Activated CD4-positive, alpha-beta T cell treated with anti-CD3 and anti-CD28 coated beads, Interleukin-2, amount 10 ng/mL, durations not matched to agents 7 days and 5 days (primary cell): ENCODE data around the gene PCDH9. TPM values are rescaled to one million over a fixed set of nuclear protein-coding genes. Genes with fewer than 3 reads are reported as not detected.

Experiments used
- CTCF ChIA-PET: fragments of 350-600 bp; sonication (Branson Sonifier 250); formaldehyde crosslinking; loops from one replicate; lab custom pipeline; 2021; ENCODE audit warnings: antibody characterized with exemption; lab: Charles Lee
- POLR2A ChIA-PET: fragments of 350-600 bp; sonication (Branson Sonifier 250); formaldehyde crosslinking; loops from one replicate; lab custom pipeline; 2021; ENCODE audit warnings: antibody characterized with exemption; lab: Charles Lee
- DNase-seq: peaks from one replicate; pipeline ENCODE4 v3.0.0-alpha.2; 2020
- H3K27ac Mint-ChIP-seq: one replicate; pipeline ENCODE4 v1.8.0; 2021; ENCODE audit warnings: mild to moderate bottlenecking, moderate library complexity, mixed read lengths
- H3K27me3 Mint-ChIP-seq: one replicate; pipeline ENCODE4 v1.8.0; 2021; ENCODE audit warnings: mixed read lengths
- H3K36me3 Mint-ChIP-seq: one replicate; pipeline ENCODE4 v1.8.0; 2021; ENCODE audit warnings: low read depth, mixed read lengths
- H3K4me1 Mint-ChIP-seq: one replicate; pipeline ENCODE4 v1.8.0; 2021; ENCODE audit warnings: mixed read lengths
- H3K4me3 Mint-ChIP-seq: one replicate; pipeline ENCODE4 v1.8.0; 2021; ENCODE audit warnings: mild to moderate bottlenecking, moderate library complexity, mixed read lengths
- H3K9me3 Mint-ChIP-seq: one replicate; pipeline ENCODE4 v1.8.0; 2021; ENCODE audit warnings: mixed read lengths
- total RNA-seq, 2 experiments: library from RNA; stranded (reverse); gene quantifications; one replicate each; pipeline ENCODE4 v1.2.3, GENCODE V29; 2021

PCDH9 gene
- total RNA-seq, 2 experiments from 2014 or later, result 0.25 to 0.30 TPM

DNA sequence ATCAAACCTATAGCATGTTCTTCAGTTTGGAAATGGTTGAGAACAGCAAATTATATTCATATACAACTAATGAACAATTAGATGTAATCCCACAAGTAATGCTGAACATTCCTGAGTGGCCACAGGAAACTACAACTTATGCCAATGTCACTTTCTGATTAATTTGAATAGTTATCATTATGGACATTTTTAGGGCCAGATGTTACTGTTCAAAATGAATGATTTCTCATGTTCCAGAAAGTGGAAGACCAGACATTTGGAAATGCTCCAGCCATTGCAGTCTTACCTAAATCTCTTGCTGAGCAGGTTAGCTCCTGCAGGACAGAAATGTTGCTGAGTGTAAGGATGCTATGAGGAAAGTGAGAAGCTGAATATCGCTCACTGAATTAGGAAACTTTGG, 819.8 kb downstream of the PCDH9 start:
- Mint-ChIP-seq H3K4me1 (no peaks in the 10 kb centered on the region), H3K27ac (no peak overlapping the region), H3K27me3 (no peaks in the 10 kb centered on the region), H3K9me3 (no peaks in the 10 kb centered on the region), H3K36me3 (no peaks in the 10 kb centered on the region), H3K4me3 (no peak overlapping the region)
- POLR2A ChIA-PET, result no interaction called here
- DNase-seq, result no peak
- CTCF ChIA-PET, result no interaction called here

DNA sequence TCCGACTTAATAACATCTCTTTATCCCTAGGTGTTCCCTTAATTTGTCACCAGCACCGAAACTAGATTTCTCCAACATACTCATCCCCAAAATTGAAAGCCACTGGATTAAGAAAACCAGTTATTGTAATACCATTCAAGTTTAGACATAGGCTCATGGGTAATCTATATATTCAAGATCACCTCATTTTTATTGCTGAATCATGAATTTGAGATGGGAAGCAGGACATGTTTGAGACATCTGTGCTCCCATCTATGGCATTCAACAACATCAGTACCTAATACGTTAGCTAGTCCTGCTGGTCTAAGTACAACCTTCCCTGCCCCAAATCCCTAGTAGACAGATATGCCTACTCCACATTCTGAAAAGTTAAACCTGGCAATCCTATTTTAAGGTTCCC, 820.6 kb downstream of the PCDH9 start:
- Mint-ChIP-seq H3K27me3 (no peaks in the 10 kb centered on the region), H3K4me1 (no peaks in the 10 kb centered on the region), H3K27ac (no peak overlapping the region), H3K36me3 (no peaks in the 10 kb centered on the region), H3K9me3 (no peaks in the 10 kb centered on the region), H3K4me3 (no peak overlapping the region)
- CTCF ChIA-PET, result no interaction called here
- DNase-seq, result no peak
- POLR2A ChIA-PET, result no interaction called here

DNA sequence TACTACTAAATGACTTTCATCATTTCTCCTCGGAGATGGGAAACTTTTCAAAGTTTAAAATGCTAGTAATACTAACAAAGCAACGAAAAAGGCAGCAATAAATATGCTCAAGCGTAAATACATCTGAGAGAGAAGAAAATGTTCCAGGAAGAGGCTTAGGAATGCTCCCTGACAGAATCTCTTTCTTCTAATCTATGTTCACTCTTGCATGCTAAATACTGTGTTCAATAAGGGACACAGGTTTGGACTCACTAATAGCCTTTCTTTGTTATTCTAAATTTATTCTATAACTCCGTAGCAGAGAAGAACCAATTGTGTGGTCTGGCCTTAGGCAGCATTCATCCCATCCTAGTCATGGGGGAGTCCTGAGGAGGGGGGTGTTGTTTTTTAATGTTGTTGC, 823.0 kb downstream of the PCDH9 start:
- Mint-ChIP-seq H3K9me3 (no peaks in the 10 kb centered on the region), H3K27ac (no peak overlapping the region), H3K4me3 (no peak overlapping the region), H3K4me1 (no peaks in the 10 kb centered on the region), H3K27me3 (no peaks in the 10 kb centered on the region), H3K36me3 (no peaks in the 10 kb centered on the region)
- DNase-seq, result no peak
- CTCF ChIA-PET, result no interaction called here
- POLR2A ChIA-PET, result no interaction called here

DNA sequence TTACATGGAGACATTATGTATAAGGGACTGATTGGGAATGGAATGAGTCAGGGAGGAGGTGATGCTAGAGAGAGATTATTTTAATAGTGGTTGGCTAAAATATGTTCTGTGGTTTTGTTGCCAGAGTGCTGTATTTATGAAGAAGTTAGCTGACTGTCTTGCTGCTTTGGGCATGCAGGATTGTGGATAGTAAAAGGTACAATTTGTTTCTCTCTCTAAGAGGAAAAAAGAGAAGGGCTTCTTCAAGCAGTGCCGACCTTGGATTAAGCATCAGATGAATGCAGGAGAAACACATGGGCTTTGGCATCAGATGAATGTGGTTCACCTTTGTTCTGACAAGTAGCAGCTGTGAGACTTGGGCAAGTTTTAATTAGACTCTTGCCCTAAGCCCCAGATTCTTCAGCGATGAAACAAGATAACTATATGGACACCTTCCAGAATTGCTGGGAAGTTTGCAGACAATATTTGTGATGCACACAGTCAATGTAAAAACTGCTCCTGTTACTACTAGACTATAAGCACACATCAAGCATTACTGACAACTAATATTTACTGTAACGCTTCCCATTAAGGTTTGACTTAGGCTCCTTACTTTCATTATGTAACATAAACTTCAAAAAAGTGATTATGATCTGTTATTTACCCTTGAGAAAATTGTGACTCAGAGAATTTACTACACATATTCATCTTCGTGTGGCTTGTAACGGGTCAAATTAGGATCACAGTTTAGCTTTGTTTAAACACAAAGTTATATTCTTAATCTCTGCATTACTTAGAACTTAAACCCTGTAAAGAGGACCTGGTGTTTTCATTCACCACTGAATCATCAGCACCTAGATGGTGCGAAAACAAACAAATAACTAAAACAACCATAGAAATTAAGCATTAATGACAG, 824.0 kb downstream of the PCDH9 start:
- CTCF ChIA-PET, result no interaction called here
- DNase-seq, result no peak
- POLR2A ChIA-PET, result no interaction called here
- Mint-ChIP-seq H3K4me1 (no peaks in the 10 kb centered on the region), H3K9me3 (no peaks in the 10 kb centered on the region), H3K27me3 (no peaks in the 10 kb centered on the region), H3K4me3 (no peak overlapping the region), H3K36me3 (no peaks in the 10 kb centered on the region), H3K27ac (no peak overlapping the region)

DNA sequence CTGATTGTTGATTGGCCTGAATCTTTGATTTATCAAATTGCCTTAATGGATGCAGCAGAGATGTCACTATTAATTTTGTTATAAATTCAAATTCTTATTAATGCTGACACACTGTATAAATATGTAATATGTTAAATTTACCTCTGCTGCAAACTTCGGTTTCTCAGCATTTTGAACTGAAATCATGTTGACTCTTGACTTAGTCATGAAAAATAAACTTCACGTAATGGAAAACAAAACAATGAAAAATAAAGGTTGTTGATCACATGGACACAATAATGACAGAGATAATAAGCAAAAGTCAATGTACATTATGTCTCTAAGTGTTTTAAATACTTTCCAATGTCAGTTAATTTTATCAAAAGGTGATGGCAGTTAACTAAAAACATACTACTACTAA, 827.6 kb downstream of the PCDH9 start:
- ChIA-PET POLR2A (no interaction called here), CTCF (no interaction called here)
- no peak for DNase-seq
- H3K4me3 Mint-ChIP-seq, result no peak overlapping the region
- H3K36me3 Mint-ChIP-seq, result no peaks in the 10 kb centered on the region
- no peaks in the 10 kb centered on the region for H3K9me3 Mint-ChIP-seq
- no peak overlapping the region for H3K27ac Mint-ChIP-seq
- H3K4me1 Mint-ChIP-seq, result no peaks in the 10 kb centered on the region
- no peaks in the 10 kb centered on the region for H3K27me3 Mint-ChIP-seq

DNA sequence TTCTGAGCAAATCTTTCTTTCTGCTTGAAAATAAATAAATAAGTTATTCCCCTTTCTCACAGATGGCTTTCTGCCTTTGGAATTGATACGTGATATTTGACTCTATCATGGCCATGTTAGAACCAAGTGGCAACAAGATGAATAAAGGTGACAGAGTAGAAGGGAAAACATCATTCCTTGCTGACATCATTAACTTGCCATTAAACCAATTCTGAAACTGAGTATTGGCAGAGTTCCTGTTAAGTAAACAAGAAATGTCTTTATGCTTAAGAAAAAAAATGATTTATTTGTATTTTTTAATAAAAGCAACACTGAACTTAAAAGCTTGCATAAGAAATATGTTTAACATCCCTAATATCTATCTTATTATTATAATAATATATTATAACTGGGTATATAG, 828.1 kb downstream of the PCDH9 start:
- H3K4me1 Mint-ChIP-seq, result no peaks in the 10 kb centered on the region
- no peaks in the 10 kb centered on the region for H3K9me3 Mint-ChIP-seq
- no peaks in the 10 kb centered on the region for H3K36me3 Mint-ChIP-seq
- no peak for DNase-seq
- no peak overlapping the region for H3K4me3 Mint-ChIP-seq
- no peaks in the 10 kb centered on the region for H3K27me3 Mint-ChIP-seq
- no peak overlapping the region for H3K27ac Mint-ChIP-seq
- ChIA-PET CTCF (no interaction called here), POLR2A (no interaction called here)

DNA sequence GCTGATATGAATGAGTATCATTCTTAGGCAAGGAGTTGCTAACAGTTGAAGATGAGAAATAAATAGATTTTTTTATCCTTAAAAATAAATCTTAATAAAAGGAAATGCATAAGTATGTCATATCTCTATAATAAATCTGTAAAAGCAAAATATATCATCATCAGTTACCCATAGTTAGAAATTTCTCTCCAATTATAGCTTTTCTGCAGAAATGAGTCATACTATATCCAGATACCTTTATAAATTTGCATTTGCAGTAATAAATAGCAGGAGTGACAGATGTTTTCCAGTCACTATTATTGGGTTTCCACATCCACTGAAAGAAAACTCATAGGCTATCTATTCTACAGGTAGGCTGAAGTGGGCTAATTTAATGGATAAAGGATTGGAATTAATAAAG, 829.8 kb downstream of the PCDH9 start:
- DNase-seq, result no peak
- ChIA-PET CTCF (no interaction called here), POLR2A (no interaction called here)
- Mint-ChIP-seq H3K4me1 (no peaks in the 10 kb centered on the region), H3K36me3 (no peaks in the 10 kb centered on the region), H3K27ac (no peak overlapping the region), H3K27me3 (no peaks in the 10 kb centered on the region), H3K9me3 (no peaks in the 10 kb centered on the region), H3K4me3 (no peak overlapping the region)

DNA sequence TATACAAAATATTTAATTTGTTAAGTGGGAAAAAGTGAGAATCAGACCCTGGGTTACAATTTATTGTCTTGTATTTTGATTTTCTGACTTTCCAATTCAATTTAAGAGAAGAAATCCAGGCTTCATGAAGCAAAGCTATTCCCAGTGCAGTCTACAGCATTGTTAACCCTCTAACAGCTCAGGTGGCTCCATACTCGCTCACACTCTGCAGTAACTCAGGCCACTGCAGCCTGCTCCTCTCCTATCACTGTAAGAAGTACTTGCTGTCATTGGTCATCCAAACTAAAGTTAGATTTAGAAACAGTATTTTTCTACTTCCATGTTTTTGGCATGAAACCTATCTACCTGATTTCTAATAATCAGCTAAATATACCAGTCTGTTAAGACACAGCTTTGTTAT, 830.3 kb downstream of the PCDH9 start:
- Mint-ChIP-seq H3K27ac (no peak overlapping the region), H3K36me3 (no peaks in the 10 kb centered on the region), H3K4me3 (no peak overlapping the region), H3K4me1 (no peaks in the 10 kb centered on the region), H3K27me3 (no peaks in the 10 kb centered on the region), H3K9me3 (no peaks in the 10 kb centered on the region)
- CTCF ChIA-PET, result no interaction called here
- no peak for DNase-seq
- POLR2A ChIA-PET, result no interaction called here

DNA sequence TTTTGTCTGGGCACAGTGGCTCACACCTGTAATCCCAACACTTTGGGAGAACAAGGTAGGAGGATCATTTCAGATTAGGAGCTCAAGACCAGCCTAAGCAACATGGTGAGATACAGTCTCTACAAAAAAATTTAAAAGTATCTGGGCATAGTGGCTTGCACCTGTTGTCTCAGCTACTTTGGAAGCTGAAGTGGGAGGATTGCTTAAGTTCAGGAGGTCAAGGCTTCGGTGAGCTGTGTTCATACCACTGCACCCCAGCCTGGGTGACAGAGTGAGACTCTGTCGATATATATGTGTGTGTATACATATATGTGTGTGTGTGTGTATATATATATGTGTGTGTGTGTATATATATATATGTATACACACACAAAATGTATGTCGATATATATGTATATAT, 833.0 kb downstream of the PCDH9 start:
- CTCF ChIA-PET, result no interaction called here
- no peak overlapping the region for H3K27ac Mint-ChIP-seq
- no peaks in the 10 kb centered on the region for H3K4me1 Mint-ChIP-seq
- H3K27me3 Mint-ChIP-seq, result no peaks in the 10 kb centered on the region
- H3K4me3 Mint-ChIP-seq, result no peak overlapping the region
- no peak for DNase-seq
- no peaks in the 10 kb centered on the region for H3K9me3 Mint-ChIP-seq
- POLR2A ChIA-PET, result no interaction called here
- no peaks in the 10 kb centered on the region for H3K36me3 Mint-ChIP-seq

DNA sequence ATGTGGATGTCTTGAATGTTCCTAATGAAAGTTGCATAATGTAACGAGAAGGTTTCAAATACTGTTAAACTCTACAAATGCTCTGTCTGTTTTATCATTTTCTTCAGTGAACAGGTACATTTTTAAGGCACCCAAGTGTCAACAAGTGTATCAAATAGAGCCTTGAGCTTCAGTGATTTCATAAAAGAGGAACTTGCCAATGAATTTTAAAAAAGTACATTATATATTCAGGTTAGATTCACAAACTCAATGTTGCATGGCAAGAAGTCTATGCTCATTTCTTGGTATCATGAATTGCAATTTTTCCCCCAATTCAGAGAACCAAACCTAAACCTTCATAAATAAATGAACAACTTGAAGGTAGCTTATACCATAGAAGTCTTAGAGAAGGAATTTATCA, 838.8 kb downstream of the PCDH9 start:
- Mint-ChIP-seq H3K4me3 (no peak overlapping the region), H3K9me3 (no peaks in the 10 kb centered on the region), H3K36me3 (no peaks in the 10 kb centered on the region), H3K27me3 (no peaks in the 10 kb centered on the region), H3K4me1 (no peaks in the 10 kb centered on the region), H3K27ac (no peak overlapping the region)
- CTCF ChIA-PET, result no interaction called here
- DNase-seq, result no peak
- POLR2A ChIA-PET, result no interaction called here

DNA sequence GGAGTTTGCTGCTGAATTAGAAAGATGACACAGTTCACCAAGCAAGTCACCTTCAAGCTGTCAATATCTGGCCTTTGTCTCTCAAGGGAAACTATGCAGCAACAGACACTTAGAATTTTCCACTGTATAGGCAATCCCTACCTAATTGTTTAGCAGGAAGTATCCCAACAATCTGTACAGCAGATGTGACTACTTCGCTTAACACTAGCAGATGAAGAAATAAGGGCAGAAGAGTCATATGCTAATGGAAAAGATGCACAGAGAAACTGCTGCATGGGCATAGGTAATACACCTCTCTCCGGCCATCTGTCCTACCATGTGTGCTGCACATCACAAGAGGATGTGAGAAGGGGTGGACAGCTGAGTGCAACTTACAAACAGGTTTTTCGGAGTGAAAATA, 851.2 kb downstream of the PCDH9 start:
- Mint-ChIP-seq H3K9me3 (no peaks in the 10 kb centered on the region), H3K4me1 (no peaks in the 10 kb centered on the region), H3K36me3 (no peaks in the 10 kb centered on the region), H3K4me3 (no peak overlapping the region), H3K27ac (no peak overlapping the region), H3K27me3 (no peaks in the 10 kb centered on the region)
- ChIA-PET CTCF (no interaction called here), POLR2A (no interaction called here)
- DNase-seq, result no peak

DNA sequence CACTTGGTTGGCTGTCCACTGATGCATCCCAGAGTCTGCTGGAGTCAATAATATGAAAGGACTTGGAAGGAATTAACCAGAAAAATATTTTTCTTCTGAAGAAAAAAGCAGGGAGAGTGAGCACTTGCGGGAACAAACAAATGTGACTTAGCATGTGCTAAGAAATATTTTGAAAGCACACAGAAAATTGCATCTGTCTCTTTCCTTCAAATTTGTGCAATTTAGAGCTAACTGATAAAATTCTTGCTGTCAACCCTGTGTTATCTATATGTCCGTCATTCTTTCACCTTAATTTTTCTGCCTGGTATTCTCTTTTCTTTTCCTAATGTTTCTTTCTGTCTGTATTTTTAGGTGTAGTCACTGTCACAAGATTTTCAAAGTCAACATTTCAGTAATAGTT, 852.6 kb downstream of the PCDH9 start:
- no peak overlapping the region for H3K27ac Mint-ChIP-seq
- no peaks in the 10 kb centered on the region for H3K36me3 Mint-ChIP-seq
- no peaks in the 10 kb centered on the region for H3K9me3 Mint-ChIP-seq
- H3K27me3 Mint-ChIP-seq, result no peaks in the 10 kb centered on the region
- DNase-seq, result no peak
- no peaks in the 10 kb centered on the region for H3K4me1 Mint-ChIP-seq
- CTCF ChIA-PET, result no interaction called here
- POLR2A ChIA-PET, result no interaction called here
- H3K4me3 Mint-ChIP-seq, result no peak overlapping the region

DNA sequence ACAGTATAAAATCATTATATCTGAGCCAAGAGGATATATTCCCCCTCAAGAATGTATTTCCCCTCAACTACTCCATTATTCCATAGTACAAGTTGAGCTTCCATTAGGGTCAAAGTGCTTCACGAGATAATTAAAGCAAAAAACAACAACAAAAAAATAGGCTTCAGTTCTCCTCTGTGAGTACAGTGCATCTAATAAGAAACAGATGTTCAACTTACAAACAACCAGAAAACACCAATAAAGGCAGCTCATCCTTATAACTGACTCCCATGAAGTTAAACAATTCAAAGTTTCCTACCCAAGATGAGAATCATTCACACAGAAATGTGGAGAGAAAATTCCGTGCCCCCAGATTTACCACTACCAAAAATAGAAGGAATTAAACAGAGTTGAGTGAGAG, 854.4 kb downstream of the PCDH9 start:
- no peaks in the 10 kb centered on the region for H3K9me3 Mint-ChIP-seq
- DNase-seq, result no peak

DNA sequence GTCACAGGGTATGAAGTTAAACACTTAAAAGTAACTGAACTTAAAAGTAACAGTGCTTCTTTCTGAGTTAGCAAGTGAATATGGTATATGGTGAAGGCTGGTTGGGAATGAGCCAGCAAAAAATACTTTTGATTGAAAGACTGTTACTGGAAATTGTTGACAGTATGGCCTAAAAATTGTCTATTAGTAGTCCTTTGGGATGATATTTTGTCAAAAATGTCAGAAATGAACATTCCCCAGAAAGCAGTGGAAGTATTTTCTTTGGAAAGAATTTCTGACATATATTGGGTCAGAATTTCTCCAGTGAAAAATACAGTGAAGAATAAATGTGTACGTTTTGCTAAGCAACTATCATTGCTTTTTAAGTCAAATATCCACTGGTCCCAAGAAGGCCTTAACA, 860.5 kb downstream of the PCDH9 start:
- Mint-ChIP-seq H3K27me3 (no peaks in the 10 kb centered on the region), H3K36me3 (no peaks in the 10 kb centered on the region), H3K4me3 (no peak overlapping the region), H3K4me1 (no peaks in the 10 kb centered on the region), H3K9me3 (no peaks in the 10 kb centered on the region), H3K27ac (no peak overlapping the region)
- ChIA-PET POLR2A (no interaction called here), CTCF (no interaction called here)
- no peak for DNase-seq

More for the DNA sequence above, 854.4 kb downstream of the PCDH9 start:
- no peaks in the 10 kb centered on the region for H3K36me3 Mint-ChIP-seq
- no peak overlapping the region for H3K4me3 Mint-ChIP-seq
- ChIA-PET CTCF (no interaction called here), POLR2A (no interaction called here)
- H3K4me1 Mint-ChIP-seq, result no peaks in the 10 kb centered on the region
- no peak overlapping the region for H3K27ac Mint-ChIP-seq
- H3K27me3 Mint-ChIP-seq, result no peaks in the 10 kb centered on the region
